GM06990 (cell line): ENCODE results near the gene THEM5.
"Not testable (repeated sequence)": the region's sequence is repeated elsewhere in the genome, so short reads cannot be mapped to it uniquely, and the experiment has no call there.

Experiments
- DNase-seq: peaks from one replicate; pipeline ENCODE4 v3.0.0-alpha.2; 2011; ENCODE audit not compliant: insufficient read length; ENCODE audit errors: extremely low read depth
- H3K27me3 ChIP-seq: replicated peaks from 2 replicates; pipeline ENCODE4 v1.6.0; 2011; ENCODE audit warnings: low read length; ENCODE audit not compliant: control insufficient read depth, insufficient read depth
- H3K36me3 ChIP-seq: 2 replicates; pipeline ENCODE4 v1.5.1; 2011; ENCODE audit warnings: low read length; ENCODE audit not compliant: control insufficient read depth, insufficient read depth
- H3K4me3 ChIP-seq: replicated peaks from 2 replicates; pipeline ENCODE4 v1.5.1; 2011; ENCODE audit warnings: low read depth, mild to moderate bottlenecking, control low read depth, low read length
- TF ChIP-seq, protein P1 (sequence below): IDR thresholded peaks from 2 replicates; pipeline ENCODE4 v1.5.1; 2011; ENCODE audit warnings: low read length, control low read depth, mild to moderate bottlenecking, inconsistent platforms; ENCODE audit not compliant: insufficient read depth, poor library complexity, severe bottlenecking

THEM5 gene

DNA sequence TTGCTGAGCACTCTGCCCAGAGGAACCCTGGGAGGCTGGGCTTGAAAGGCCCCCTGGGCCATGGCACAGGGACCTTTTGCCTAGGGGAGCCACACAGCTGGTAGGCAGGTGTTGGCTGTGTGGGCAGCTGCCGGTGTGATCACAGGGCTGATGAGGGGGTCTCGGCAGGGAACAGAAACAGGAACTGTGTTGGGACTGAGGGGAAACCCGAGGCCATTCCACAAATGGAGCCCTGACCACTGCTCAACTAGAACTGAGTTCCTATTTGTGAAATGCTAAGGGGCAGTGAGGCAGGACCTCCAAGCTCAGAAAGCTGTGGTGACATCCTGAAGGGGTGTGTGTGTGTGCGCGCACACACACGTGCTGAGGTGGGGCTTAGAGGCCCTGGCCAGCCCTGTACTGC, 6.4 kb upstream of the THEM5 start:
- TF ChIP-seq, protein P1, sequence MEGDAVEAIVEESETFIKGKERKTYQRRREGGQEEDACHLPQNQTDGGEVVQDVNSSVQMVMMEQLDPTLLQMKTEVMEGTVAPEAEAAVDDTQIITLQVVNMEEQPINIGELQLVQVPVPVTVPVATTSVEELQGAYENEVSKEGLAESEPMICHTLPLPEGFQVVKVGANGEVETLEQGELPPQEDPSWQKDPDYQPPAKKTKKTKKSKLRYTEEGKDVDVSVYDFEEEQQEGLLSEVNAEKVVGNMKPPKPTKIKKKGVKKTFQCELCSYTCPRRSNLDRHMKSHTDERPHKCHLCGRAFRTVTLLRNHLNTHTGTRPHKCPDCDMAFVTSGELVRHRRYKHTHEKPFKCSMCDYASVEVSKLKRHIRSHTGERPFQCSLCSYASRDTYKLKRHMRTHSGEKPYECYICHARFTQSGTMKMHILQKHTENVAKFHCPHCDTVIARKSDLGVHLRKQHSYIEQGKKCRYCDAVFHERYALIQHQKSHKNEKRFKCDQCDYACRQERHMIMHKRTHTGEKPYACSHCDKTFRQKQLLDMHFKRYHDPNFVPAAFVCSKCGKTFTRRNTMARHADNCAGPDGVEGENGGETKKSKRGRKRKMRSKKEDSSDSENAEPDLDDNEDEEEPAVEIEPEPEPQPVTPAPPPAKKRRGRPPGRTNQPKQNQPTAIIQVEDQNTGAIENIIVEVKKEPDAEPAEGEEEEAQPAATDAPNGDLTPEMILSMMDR: no peak
- Histone ChIP-seq H3K27me3 (no peaks in the 10 kb centered on the region; the same call in none of the 2 replicates), H3K4me3 (no peak overlapping the region), H3K36me3 (no peaks in the 10 kb centered on the region)
- DNase-seq: no peak

DNA sequence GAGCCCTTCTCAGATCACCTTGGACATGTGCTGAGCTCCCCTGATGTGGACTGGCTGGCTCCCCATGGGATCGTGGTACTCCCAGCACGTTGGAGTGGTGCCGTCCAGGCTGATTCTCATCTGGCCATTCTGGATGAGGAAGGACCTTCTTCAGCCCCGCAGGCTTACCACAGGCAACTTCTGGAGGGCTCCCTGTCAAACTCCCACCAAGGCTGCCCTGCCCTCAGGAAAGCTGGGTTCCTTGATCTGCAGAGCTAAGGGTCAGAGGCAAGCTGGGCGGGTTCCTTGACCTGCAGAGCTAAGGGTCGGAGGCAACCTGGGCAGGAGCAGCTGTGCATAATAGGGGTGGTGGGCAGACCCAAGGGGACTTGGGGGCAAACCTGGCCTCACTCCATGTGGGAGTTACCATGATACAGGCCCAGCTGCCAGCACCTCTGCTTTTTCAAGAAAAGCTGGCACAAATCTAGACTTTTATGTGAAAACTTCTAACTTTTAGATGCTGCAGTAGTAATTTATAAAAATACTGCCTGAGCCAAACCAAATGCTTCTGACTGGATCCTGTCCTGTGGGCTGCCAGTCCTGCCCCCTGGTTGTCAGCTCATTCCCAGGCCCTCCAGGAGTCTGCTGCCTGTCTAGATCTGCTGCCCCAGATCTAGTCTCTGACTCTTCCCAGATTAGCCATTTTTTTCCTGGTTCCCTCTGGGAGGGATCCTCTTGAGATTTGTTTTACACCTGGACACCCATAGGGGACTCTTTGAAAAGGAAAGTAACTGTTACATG, 5.6 kb upstream of the THEM5 start:
- Histone ChIP-seq H3K27me3 (no peaks in the 10 kb centered on the region), H3K4me3 (no peak overlapping the region), H3K36me3 (no peaks in the 10 kb centered on the region)
- TF ChIP-seq, protein P1: no peak
- DNase-seq: no peak

DNA sequence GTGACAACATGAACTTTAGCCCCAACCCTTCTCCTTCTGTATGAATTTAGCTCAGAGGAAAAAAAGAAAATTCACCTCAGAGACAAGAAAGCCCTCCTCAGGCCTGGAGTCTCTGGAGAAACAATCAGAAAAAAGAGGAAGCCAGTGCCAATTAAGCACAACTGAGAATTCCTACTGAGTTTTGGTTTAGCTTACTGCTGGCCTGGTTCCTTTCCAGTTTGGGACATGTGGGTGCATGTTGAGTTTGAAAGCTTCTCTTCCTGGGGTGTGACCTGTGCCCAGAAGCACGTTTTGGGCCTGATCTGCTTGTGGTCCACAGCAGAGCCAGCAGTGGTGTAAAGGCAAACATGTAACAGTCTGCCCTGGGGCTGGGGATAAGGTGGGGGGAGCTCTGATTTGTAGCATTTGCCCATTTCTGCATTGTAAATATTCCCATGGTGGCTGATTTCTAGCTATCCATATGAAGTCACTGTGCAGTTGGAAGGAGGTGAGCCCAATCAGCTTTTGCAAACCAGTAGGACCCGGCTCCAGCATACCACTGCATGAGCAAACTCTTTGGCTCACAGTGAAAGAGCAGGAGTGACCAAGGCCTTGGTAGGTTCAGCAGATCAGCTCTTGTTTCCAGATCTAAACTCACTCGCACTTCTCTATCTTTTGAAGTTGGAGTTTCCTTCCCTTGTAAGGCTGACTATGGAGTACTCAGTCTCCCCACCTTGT, 4.7 kb upstream of the THEM5 start:
- TF ChIP-seq, protein P1: no peak
- no peak for DNase-seq
- Histone ChIP-seq H3K4me3 (no peak overlapping the region), H3K36me3 (no peaks in the 10 kb centered on the region), H3K27me3 (no peaks in the 10 kb centered on the region)

DNA sequence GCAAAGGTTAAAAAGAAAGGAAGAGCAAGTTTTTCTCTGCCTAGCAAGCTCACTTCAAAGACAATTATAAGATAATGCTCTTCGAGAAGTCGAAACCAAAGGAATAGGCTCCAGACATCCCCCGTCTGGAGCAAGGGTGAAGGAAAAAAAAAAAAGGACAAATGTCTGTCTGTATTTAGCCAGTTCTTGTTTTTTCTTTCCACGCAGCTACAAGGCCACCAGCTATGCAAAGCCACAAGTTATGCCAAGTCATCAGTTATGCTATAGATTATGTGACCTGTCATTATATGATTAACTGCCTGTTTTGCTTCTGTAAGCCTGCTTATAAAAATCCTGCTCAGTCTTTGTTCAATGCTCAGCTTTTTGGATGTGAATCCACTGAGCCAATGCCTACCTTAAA, 2.4 kb upstream of the THEM5 start:
- TF ChIP-seq, protein P1: no peak
- DNase-seq: no peak
- H3K27me3 ChIP-seq: no peaks in the 10 kb centered on the region
- no peaks in the 10 kb centered on the region for H3K36me3 ChIP-seq
- H3K4me3 ChIP-seq: no peak overlapping the region

DNA sequence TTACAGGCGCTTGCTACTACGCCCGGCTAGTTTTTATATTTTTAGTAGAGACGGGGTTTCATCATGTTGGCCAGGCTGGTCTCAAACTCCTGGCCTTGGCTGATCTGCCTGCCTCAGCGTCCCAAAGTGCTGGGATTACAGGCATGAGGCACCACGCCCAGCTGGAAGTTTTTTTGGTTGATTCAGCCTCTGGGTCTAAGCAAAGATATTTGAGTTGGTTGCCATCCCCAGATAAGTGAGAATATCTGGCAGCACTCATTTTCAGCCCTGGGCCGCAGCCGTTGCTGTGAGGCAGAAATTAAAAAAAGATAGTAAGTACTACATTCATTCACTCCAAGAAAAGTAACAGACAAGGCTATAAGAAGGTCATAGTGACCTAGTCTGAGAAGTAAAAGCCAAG, 2.0 kb upstream of the THEM5 start:
- H3K4me3 ChIP-seq, DNase-seq, H3K27me3 ChIP-seq, H3K36me3 ChIP-seq: not testable (repeated sequence)

DNA sequence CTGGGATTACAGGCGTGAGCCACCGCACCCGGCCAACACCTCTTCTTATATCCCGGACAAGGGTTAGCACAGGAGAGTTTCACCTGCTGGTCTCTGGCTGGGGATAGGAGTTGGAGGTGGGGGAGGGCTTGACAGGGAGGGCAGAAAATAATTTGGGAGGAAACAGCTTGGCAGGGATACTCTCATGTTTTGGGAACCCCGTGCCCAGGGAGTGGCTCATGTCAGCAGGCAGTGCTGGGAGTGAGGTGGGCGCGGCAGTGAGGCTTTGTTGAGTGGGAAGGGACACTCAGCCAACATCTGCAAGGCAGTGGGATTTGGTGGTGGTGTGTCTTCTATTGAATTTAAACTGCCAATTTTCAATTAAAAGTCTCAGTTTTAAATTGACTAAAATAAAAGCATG, 1.1 kb upstream of the THEM5 start:
- TF ChIP-seq, protein P1: no peak
- H3K27me3 ChIP-seq: no peaks in the 10 kb centered on the region
- DNase-seq: no peak

More for the DNA sequence above, 1.1 kb upstream of the THEM5 start:
- Histone ChIP-seq H3K36me3 (no peaks in the 10 kb centered on the region), H3K4me3 (no peak overlapping the region)
